GM23248 (cell line): ENCODE data around the gene ITPKB. TPM values are rescaled to one million over a fixed set of nuclear protein-coding genes. Genes with fewer than 3 reads are reported as not detected.

Source experiments
- DNase-seq: peaks from one replicate; pipeline ENCODE4 v3.0.0-alpha.2; 2015
- H2AFZ ChIP-seq: fragments of 200-600 bp; sonication (generic); 2 replicates; pipeline ENCODE4 v1.6.1; 2016; ENCODE audit warnings: antibody characterized with exemption
- H3F3A ChIP-seq: fragments of 200-600 bp; sonication (generic); 2 replicates; pipeline ENCODE4 v1.6.1; 2016; ENCODE audit warnings: mild to moderate bottlenecking, antibody characterized with exemption, mixed run types; ENCODE audit not compliant: insufficient read depth
- H3K27ac ChIP-seq: fragments of 200-600 bp; sonication (generic); 2 replicates; pipeline ENCODE4 v1.5.1; 2016; ENCODE audit warnings: mild to moderate bottlenecking
- H3K27me3 ChIP-seq: fragments of 200-600 bp; sonication (generic); replicated peaks from 2 replicates; pipeline ENCODE4 v1.6.1; 2016; ENCODE audit warnings: mild to moderate bottlenecking; ENCODE audit not compliant: insufficient read depth
- H3K36me3 ChIP-seq: fragments of 200-600 bp; sonication (generic); 2 replicates; pipeline ENCODE4 v1.6.1; 2016; ENCODE audit warnings: low read depth, mild to moderate bottlenecking
- H3K4me1 ChIP-seq: fragments of 200-600 bp; sonication (generic); 2 replicates; pipeline ENCODE4 v1.6.1; 2016; ENCODE audit warnings: mild to moderate bottlenecking; ENCODE audit not compliant: insufficient read depth
- H3K4me2 ChIP-seq: fragments of 200-600 bp; sonication (generic); one replicate; pipeline ENCODE4 v1.6.1; 2016; ENCODE audit warnings: mild to moderate bottlenecking; ENCODE audit not compliant: unreplicated experiment
- H3K4me3 ChIP-seq: fragments of 200-600 bp; sonication (generic); 2 replicates; pipeline ENCODE4 v1.5.1; 2016; ENCODE audit warnings: mild to moderate bottlenecking
- H3K79me2 ChIP-seq: fragments of 200-600 bp; sonication (generic); 2 replicates; pipeline ENCODE4 v1.6.1; 2016; ENCODE audit warnings: mild to moderate bottlenecking; ENCODE audit not compliant: insufficient read depth
- H3K9ac ChIP-seq: fragments of 200-600 bp; sonication (generic); 2 replicates; pipeline ENCODE4 v1.6.1; 2016; ENCODE audit warnings: mild to moderate bottlenecking
- H3K9me2 ChIP-seq: fragments of 200-600 bp; sonication (generic); 2 replicates; pipeline ENCODE4 v1.6.1; 2016; ENCODE audit warnings: mixed run types, mild to moderate bottlenecking, moderate library complexity; ENCODE audit not compliant: insufficient read depth
- H3K9me3 ChIP-seq: fragments of 200-600 bp; sonication (generic); one replicate; pipeline ENCODE4 v1.6.1; 2017; ENCODE audit warnings: low read depth
- H4K20me1 ChIP-seq: fragments of 200-600 bp; sonication (generic); 2 replicates; pipeline ENCODE4 v1.6.0; 2016; ENCODE audit not compliant: insufficient read depth
- EZH2 ChIP-seq: fragments of 200-600 bp; sonication (generic); IDR thresholded peaks from 2 replicates; pipeline ENCODE4 v1.6.1; 2018; ENCODE audit warnings: antibody characterized with exemption, mild to moderate bottlenecking; ENCODE audit not compliant: insufficient read depth, poor library complexity, severe bottlenecking
- EZH2phosphoT487 ChIP-seq: fragments of 200-600 bp; sonication (generic); IDR thresholded peaks from 2 replicates; pipeline ENCODE4 v1.6.1; 2018; ENCODE audit warnings: antibody characterized with exemption, moderate library complexity, mild to moderate bottlenecking, low read depth; ENCODE audit not compliant: insufficient read depth
- WGBS, 2 experiments: methylation state at CpG; one replicate each; pipeline ENCODE4 v1.1.6; 2015 to 2017; ENCODE audit warnings: low lambda C conversion rate in 2 of 2, low coverage in 1 of 2; ENCODE audit errors: missing lambda C conversion rate in 2 of 2; 5-methylcytosine and 5-hydroxymethylcytosine counted together
- in situ Hi-C: fragments of 300-500 bp; cut with MboI; formaldehyde crosslinking; loops from 2 replicates; pipeline ENCODE4 v1.15.0; 2020
- polyA plus RNA-seq: library from polyadenylated mRNA; unstranded; fragments of >200 nt; fragmentation: Nextera tagmentation; extraction: Ambion mirVana; gene quantifications from 2 replicates; pipeline ENCODE4 v1.2.1, GENCODE V29; 2016
- total RNA-seq: library from RNA; depleted of rRNA; stranded (reverse); fragments of >200 nt; shearing (Covaris generic); gene quantifications from 2 replicates; pipeline ENCODE4 v1.2.3, GENCODE V29; 2014

Gene ITPKB
- total and polyA plus RNA-seq, 2 experiments from 2014 or later: 0.26 to 0.86 TPM

GRCh38 chr1:226652613-226653012 lies 86.5 kb downstream of the ITPKB start:
- no peak for DNase-seq
- Histone ChIP-seq H3F3A (peaks cover 5% of the 10 kb centered on the region; the same call in 1 of the 2 replicates), H3K9me2 (no peaks in the 10 kb centered on the region), H3K4me1 (peaks cover 12% of the 10 kb centered on the region), H2AFZ (no peak overlapping the region), H3K9ac (no peak overlapping the region), H3K4me3 (no peak overlapping the region), H3K9me3 (no peaks in the 10 kb centered on the region), H3K36me3 (no peaks in the 10 kb centered on the region), H3K4me2 (no peak overlapping the region), H3K79me2 (no peaks in the 10 kb centered on the region), H3K27me3 (no peaks in the 10 kb centered on the region), H3K27ac (no peak overlapping the region), H4K20me1 (no peaks in the 10 kb centered on the region)
- 86 to 94% methylated on average over 6 of the region's 6 CpGs for WGBS, 2 experiments
- in situ Hi-C loops: no loop called here
- TF ChIP-seq EZH2: no peak
- TF ChIP-seq EZH2phosphoT487: no peak

- no peaks in the 10 kb centered on the region for H3K9me3 ChIP-seq
- H4K20me1 ChIP-seq: no peaks in the 10 kb centered on the region
- peaks cover 4% of the 10 kb centered on the region for H3K4me1 ChIP-seq
- H3K4me2 ChIP-seq: no peak overlapping the region
- no peaks in the 10 kb centered on the region for H3K79me2 ChIP-seq
- DNase-seq: no peak
- H3K27me3 ChIP-seq: no peaks in the 10 kb centered on the region
- no peaks in the 10 kb centered on the region for H3K9me2 ChIP-seq
- no peaks in the 10 kb centered on the region for H3F3A ChIP-seq
- WGBS, 2 experiments: 72 to 78% methylated on average over 4 of the region's 4 CpGs
- H3K27ac ChIP-seq: no peak overlapping the region
- H3K9ac ChIP-seq: no peak overlapping the region
- no peak overlapping the region for H2AFZ ChIP-seq
- H3K4me3 ChIP-seq: no peak overlapping the region
- no peaks in the 10 kb centered on the region for H3K36me3 ChIP-seq
- TF ChIP-seq EZH2: no peak
- in situ Hi-C loops: no loop called here
Observed at GRCh38 chr1:226651732-226652105, 87.4 kb downstream of the ITPKB start.

GRCh38 chr1:226651041-226651731 lies 87.9 kb downstream of the ITPKB start:
- no peaks in the 10 kb centered on the region for H3K9me2 ChIP-seq
- DNase-seq: no peak
- no peak overlapping the region for H2AFZ ChIP-seq

GRCh38 chr1:226650236-226650841 lies 88.7 kb downstream of the ITPKB start:
- 74 to 80% methylated on average over 10 to 11 of the region's 11 CpGs for WGBS, 2 experiments

More at GRCh38 chr1:226651041-226651731, 87.9 kb downstream of the ITPKB start:
- Histone ChIP-seq H3K27ac (no peak overlapping the region), H3K79me2 (no peaks in the 10 kb centered on the region), H3K9me3 (no peaks in the 10 kb centered on the region), H3F3A (no peaks in the 10 kb centered on the region), H3K36me3 (no peaks in the 10 kb centered on the region), H3K27me3 (no peaks in the 10 kb centered on the region), H3K4me1 (no peaks in the 10 kb centered on the region), H3K9ac (no peak overlapping the region), H4K20me1 (no peaks in the 10 kb centered on the region), H3K4me3 (no peak overlapping the region), H3K4me2 (no peak overlapping the region)
- WGBS, 2 experiments: 90 to 95% methylated on average over 12 of the region's 12 CpGs
- in situ Hi-C loops: no loop called here
- TF ChIP-seq EZH2: no peak
- TF ChIP-seq EZH2phosphoT487: no peak

More at GRCh38 chr1:226650236-226650841, 88.7 kb downstream of the ITPKB start:
- no peak overlapping the region for H2AFZ ChIP-seq
- H3K36me3 ChIP-seq: no peaks in the 10 kb centered on the region
- H3K79me2 ChIP-seq: no peaks in the 10 kb centered on the region
- no peak overlapping the region for H3K4me2 ChIP-seq
- in situ Hi-C loops: no loop called here
- H3K4me1 ChIP-seq: no peaks in the 10 kb centered on the region
- H3K27me3 ChIP-seq: no peaks in the 10 kb centered on the region
- H3K9ac ChIP-seq: no peak overlapping the region
- no peaks in the 10 kb centered on the region for H3K9me2 ChIP-seq
- DNase-seq: no peak
- no peak for TF ChIP-seq EZH2phosphoT487
- TF ChIP-seq EZH2: no peak
- no peaks in the 10 kb centered on the region for H3F3A ChIP-seq
- no peak overlapping the region for H3K27ac ChIP-seq
- no peaks in the 10 kb centered on the region for H3K9me3 ChIP-seq
- H4K20me1 ChIP-seq: no peaks in the 10 kb centered on the region
- no peak overlapping the region for H3K4me3 ChIP-seq
